Activated gamma-delta T cell treated with anti-CD3 and anti-CD28 coated beads, Interleukin-2, amount 50 U/mL, for 16 hours (primary cell): Measurements from ENCODE around the gene ZBTB46.
"Not testable (repeated sequence)": the region's sequence is repeated elsewhere in the genome, so short reads cannot be mapped to it uniquely, and the experiment has no call there.

ENCODE experiments used
- DNase-seq: peaks from one replicate; pipeline ENCODE4 v3.0.0-alpha.2; 2020; ENCODE audit warnings: low read depth

Gene ZBTB46

GRCh38 chr20:63814891-63815614, 16.0 kb downstream of the ZBTB46 start:
- no peak for DNase-seq

- no peak for DNase-seq
Measured at GRCh38 chr20:63811491-63811875, 19.6 kb downstream of the ZBTB46 start.

- DNase-seq, result no peak
Measured at GRCh38 chr20:63810730-63811490, 20.2 kb downstream of the ZBTB46 start.

- DNase-seq, result no peak
Measured at GRCh38 chr20:63809856-63810255, 21.2 kb downstream of the ZBTB46 start.

GRCh38 chr20:63808964-63809674, 21.9 kb downstream of the ZBTB46 start:
- no peak for DNase-seq

GRCh38 chr20:63808145-63808724, 22.8 kb downstream of the ZBTB46 start:
- DNase-seq, result no peak

GRCh38 chr20:63807654-63808053, 23.4 kb downstream of the ZBTB46 start:
- no peak for DNase-seq

- no peak for DNase-seq
Measured at GRCh38 chr20:63804308-63804636, 26.8 kb downstream of the ZBTB46 start.

- no peak for DNase-seq
Measured at GRCh38 chr20:63802469-63803240, 28.4 kb downstream of the ZBTB46 start.

- DNase-seq, result not testable (repeated sequence)
Measured at GRCh38 chr20:63801174-63801573, 29.9 kb downstream of the ZBTB46 start.

- not testable (repeated sequence) for DNase-seq
Measured at GRCh38 chr20:63800411-63800810, 30.7 kb downstream of the ZBTB46 start.

GRCh38 chr20:63799127-63799526, 31.9 kb downstream of the ZBTB46 start:
- not testable (repeated sequence) for DNase-seq

- DNase-seq, result not testable (repeated sequence)
Measured at GRCh38 chr20:63797175-63797574, 33.9 kb downstream of the ZBTB46 start.

GRCh38 chr20:63795178-63795830, 35.8 kb downstream of the ZBTB46 start:
- DNase-seq, result no peak

GRCh38 chr20:63794614-63795013, 36.5 kb downstream of the ZBTB46 start:
- no peak for DNase-seq

GRCh38 chr20:63792866-63793265, 38.2 kb downstream of the ZBTB46 start:
- no peak for DNase-seq

GRCh38 chr20:63791497-63792156, 39.4 kb downstream of the ZBTB46 start:
- no peak for DNase-seq

- no peak for DNase-seq
Measured at GRCh38 chr20:63790572-63791168, 40.4 kb downstream of the ZBTB46 start.

GRCh38 chr20:63789836-63790571, 41.1 kb downstream of the ZBTB46 start:
- DNase-seq, result no peak

- DNase-seq, result no peak
Measured at GRCh38 chr20:63787749-63788148, 43.3 kb downstream of the ZBTB46 start.
